GM19324 (cell line): Measurements from ENCODE around the gene CHD2.

ENCODE experiments used
- ATAC-seq: cut with Tn5 transposase; IDR thresholded peaks from one replicate; pipeline ENCODE4 v1.9.1; 2021; ENCODE audit warnings: mild to moderate bottlenecking, moderate library complexity; ENCODE audit not compliant: unreplicated experiment, low FRiP score

Gene CHD2

DNA sequence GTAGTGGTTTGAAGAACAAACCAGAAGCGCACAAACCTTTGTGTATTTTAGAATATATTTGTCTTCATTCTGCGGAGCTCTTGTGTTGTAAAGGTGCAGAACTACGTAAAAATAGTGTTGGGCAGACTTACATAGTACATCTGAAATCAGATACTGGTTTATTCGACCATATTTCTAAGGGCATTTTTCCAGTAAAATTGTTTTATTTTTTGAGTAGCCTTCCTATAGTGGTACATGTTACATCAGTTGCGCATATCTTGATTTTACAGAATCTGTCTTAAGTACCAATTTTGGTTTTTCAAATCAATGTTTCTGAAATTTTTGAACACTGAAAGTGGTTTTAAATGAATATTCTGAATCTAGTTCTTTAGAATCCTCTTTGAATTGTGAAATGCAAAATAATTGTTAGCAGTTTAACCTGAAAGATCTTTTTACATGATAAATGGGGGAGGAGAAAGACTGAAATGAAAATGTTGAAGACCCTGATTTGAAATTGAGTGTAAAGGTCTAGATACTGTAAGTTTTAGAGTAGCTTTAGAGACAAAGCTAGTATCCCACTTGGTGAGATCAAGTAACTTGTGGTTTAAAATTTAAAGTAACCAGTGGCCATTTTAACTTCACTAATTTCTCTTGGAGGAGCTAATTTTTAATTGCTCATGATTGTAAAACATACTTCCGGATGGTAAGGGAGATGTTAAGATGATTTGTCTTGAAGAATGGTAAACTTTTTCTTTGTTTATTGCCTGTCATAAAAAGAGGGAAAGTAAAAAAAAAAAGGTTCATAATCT is 15.5 kb upstream of the CHD2 start:
- ATAC-seq = no peak

DNA sequence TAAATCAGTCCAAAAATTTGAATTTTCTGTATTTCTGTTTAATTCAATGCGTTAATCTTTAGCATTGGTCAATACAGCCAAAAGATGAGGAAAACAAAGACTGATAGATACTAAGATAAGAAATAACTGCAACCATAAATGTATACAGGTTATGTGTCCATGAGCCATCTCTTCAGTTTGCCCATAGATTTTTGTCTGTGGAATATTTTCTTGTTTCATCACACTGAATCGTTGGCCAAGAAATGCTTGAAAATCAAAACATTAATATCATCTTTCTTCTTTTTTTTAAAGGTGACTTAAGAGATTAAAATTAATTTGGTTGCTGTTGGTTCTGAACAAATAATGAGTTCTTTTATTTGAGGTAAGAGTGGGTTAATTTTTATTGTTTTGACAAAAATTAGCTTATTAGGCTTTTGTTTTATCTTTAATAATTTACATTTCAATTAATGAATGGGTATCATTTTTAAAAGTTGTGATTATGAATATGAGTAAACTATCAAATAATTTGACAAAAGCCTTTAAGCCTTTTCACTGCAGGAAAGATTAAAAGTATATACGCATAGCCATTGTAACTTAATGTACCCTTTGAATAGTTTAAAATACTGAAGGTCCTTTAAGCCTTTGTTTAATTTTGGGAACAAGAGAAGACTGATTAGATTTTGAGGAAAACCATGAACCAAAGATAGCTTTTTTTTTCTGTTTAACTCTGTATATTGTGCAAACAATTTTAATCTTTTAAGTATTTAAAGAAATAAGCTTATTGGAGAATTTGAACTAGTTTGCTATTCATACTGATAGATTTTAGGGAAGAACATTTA is 14.7 kb upstream of the CHD2 start:
- no peak for ATAC-seq

DNA sequence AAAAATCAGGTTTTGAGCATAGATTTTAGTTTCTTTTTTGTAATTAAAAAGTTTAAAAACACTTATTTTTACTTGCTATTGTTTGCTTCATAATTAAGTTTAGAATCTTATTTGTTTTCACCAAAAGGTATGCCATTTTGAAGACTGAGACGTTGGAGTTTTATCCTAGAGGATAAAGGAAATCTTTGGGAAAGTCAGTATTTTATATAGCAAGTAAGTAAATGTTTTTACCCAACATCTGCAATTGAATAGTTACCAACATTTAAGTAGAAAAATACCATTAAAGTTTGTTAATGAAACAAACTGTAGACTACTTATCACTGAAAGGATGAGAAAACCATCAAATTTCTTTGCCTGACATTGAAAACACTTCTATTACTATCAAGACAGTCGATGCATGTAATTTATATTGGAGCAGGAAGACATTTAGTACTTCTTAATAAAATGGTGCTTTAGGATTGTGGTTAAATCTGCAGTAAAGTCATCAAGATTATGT is 14.0 kb upstream of the CHD2 start:
- ATAC-seq = no peak

DNA sequence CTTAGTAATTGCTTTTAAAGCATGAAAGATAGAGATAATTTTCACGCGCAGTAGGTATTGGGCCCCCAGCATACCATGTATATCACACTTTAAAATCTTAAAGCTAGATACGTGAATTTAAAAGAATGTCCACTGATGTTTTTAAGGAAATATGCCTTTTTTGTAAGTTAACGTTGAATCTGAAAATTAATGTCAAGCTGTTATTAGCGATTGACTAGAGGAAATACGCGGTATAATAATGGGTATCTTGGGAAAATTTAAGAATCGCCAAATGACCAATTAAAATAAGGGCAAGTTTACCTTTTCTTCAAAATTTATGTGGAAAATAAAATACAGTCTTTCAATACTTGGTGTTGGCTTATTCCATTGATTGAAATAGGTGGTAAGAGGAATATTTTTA is 13.3 kb upstream of the CHD2 start:
- ATAC-seq = no peak

DNA sequence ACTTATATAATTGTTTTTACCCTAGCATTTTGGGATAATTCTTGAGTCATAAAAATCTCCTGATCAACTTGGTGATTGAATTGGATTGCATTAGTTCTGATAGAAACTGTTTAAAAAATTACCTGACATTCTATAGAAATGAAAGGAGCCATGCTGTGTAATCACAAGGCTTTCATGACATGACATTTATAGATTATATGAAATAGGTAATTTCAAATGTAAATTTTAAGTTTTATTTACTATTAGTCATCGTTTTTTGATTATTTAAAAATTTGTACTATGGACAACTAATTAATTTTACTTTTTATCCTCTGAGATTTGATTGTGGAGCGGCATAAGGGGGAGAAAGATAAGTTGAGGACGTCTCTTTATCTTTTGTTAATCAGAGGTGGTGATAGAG is 12.3 kb upstream of the CHD2 start:
- no peak for ATAC-seq

DNA sequence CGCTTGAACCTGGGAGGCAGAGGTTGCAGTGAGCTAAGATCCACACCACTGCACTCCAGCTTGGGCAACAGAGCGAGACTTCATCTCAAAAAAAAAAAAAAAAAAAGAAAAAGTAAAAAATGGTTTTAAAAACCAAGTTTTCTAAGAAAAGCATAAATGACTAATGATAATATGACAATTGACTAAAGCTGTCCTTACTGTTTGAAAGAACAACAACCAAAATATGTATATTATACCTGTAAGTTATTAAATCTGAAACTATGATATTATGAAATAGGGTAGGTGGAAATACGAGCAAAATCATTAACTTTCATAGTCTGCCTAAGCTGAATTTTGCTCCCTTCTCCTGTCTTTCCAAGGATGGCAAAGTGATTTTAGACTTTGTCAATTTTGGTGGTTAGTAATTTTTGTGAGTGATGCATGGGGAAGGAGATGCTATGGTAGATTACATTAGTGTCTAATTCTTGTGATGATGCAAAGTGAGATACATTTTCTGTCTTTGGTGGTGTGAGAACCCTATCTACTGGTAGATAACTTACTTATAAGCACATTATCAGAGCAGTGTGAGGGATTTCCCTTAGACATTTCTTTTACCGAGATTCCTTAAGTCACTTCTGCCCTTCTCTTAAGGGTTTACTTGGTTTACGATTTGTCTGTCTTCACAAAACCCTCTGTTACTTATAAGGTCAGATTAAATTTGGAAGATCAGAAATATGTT is 10.6 kb upstream of the CHD2 start:
- no peak for ATAC-seq

DNA sequence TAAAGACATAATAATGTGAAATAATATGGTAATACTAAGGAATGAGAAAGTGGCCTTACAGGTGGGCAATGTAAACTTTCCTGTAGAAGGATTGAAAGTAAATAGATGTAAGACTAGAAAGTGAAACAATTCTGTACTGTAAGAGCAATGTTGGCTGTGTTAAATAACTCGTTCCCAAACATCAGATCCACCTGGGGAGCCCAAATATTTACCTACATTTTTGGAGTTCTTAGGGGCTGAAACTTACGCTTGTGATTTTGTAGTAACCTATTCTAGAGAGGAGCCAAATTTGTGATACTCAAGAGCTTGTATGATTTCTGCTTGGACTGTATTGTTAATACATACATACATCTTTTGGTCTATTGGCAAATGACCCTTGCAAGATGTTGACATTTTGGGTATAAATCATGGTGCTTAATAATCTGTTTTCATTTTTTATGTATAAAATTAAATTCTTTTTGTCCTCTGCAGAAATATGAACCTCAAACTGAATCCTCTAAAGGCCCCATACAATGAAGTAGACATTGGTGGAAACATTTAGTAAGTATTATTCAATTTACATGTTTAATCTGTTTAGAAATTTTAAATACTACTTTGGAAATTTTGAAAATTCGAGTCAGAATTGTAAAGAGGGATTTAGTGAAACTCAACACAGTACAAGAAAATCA is 8.5 kb upstream of the CHD2 start:
- ATAC-seq = no peak

DNA sequence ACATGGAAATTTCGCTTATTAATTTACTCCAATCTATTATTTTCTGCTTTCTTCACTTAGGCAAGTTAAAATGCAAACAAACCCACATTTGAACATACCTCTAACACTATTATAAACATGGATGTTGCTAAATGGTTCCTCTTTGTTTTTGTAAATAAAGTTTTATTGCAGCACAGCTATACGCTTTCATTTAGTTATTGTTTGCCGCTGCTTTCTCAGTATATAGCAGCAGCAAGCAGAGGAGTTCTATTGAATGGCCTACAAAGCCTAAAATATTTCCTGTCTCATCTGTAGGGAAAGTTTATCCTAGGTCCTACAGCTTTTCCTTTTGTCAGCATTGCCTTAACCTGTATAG is 7.9 kb upstream of the CHD2 start:
- ATAC-seq = no peak

DNA sequence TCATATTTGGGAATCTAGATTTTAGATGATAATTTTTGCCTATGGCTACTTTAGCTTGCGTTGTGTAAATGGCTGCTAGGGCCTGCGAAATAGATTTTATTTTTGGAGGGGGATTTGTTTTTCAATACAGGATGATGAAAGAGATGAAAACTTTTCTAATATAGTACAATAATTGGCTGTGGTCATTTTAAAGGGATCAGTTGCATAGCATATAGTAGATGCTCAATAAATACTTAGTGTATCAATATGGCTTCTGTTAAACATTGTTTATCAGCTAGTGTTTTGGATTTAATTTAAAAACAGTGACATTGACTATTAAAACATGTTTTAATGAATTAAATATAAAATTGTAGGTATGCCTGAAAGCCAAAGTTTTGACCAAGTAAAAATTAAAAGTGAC is 6.9 kb upstream of the CHD2 start:
- ATAC-seq = no peak

DNA sequence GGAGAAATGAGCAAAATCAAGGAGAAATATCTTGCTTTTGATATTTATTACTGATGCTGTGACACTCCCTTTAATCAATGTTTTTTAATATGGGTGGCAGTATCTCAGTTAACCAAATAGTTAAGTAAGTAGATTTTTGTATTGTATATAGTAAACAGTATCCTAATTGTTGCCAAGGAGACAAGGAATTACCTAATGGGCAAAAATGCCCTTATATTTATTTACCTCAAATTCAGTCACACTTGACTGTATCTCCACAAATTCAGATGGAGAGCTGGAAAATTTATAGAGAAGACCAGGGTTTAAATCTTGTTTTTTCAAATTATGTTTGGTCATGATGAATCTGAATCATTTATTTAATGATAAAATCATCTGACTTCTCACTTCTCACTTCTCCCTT is 3.6 kb upstream of the CHD2 start:
- no peak for ATAC-seq

DNA sequence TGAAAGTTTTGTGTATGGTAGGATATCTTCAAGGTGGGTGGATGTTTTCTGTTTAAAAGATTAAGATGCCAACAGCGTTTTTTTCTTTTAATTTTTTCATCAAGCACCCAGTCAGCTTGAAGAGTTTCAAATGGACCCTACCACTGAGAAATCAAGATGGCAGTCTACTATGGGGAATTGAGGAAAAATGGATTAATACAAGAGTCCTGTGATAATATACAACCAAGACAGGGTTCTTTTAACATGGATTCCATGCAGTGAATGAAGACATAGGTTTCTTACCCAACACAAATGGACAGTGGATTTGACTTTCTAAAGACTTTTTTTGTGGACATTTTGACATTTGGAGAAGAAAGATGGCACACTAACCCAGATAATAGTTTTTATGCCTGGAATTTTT is 2.5 kb upstream of the CHD2 start:
- ATAC-seq = no peak

DNA sequence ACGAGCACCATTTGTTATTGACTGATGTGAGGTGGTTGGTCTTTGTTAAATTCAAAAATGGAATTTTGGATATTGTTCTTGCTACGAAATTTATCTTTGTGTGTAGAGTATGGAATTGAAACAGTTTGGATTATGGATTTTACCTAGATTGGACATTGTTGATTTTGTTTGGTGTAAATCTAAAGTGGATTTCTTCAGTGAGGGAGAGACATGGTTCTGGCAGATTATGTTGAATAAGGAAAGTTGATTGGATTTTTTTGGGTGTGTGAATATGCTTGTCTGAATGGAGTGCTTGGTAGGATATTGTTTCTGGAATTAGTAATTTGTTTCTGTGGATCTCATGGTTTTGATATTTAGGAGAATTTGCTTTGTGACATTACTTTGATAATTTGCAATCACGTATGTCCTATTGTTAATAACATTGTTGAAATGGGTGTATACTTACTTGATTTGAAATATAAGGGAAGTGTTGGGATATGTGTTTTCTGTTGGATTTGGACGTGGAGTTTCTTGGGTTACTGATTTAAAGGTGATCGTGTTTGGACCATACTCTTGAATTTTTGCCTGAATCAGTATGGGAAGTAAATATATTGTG is 1.0 kb upstream of the CHD2 start:
- no peak for ATAC-seq

DNA sequence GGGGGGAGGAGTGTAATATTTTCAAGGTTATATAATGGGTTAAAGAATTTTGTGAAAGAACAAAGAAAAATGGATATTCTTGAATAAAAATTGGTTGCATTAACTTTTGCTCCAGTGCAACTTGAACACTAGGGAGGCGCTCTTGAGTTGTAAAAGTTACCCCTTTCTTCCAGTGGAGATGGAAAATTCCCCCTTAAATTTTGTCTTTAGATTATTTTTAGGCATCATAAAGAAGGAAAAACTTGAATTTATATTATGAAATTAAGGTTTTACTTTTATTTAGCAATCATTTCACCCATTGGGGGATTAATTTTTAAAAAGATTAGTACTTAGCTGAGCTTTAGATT is 550 bp upstream of the CHD2 start:
- ATAC-seq = no peak

DNA sequence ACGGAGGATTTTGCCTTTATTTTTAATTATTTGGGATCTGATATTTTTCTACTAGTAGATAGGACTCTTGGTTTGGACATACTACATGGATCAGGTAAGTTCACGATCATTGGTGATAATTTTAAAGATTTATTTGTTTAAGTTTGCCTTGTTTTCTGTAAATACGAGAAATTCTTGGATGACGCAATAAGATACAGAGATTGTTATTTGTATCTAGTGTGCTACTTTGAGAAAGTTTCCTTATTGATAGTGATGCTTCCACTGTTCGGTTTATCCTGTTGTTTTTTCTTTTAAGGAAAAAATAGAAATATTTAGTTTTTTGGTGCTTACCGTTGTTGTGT is 577 bp downstream of the CHD2 start:
- ATAC-seq = no peak

DNA sequence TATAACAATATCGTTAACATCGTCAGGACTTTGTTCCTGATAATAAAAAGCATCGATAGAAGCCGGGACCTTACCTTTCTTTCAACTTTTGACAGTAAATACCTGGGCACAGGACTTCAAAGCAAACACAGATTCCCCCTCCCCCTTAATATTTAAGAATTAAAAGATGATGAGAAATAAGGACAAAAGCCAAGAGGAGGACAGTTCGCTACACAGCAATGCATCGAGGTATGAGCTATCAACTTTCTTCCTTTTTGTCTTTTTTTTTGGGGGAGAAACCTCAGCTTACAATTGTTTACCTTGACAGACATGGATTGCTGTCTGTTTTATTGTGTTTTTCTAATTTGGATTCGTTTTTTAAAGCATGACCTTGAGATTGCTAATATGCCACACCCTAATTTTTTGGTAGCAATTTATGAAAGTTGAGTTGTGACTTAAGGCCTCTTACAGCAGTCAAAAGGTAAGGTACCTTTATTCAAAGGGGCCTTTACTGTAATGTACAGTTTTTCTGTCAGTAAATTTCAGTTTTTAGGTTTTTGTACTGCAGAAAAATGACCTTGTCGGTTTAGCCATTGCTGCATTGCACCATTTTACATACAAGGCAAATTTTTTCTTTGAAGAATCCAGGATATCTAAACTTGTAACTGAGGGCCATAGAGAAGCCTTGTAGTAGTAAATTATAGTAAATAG is 1.1 kb downstream of the CHD2 start:
- ATAC-seq = no peak

DNA sequence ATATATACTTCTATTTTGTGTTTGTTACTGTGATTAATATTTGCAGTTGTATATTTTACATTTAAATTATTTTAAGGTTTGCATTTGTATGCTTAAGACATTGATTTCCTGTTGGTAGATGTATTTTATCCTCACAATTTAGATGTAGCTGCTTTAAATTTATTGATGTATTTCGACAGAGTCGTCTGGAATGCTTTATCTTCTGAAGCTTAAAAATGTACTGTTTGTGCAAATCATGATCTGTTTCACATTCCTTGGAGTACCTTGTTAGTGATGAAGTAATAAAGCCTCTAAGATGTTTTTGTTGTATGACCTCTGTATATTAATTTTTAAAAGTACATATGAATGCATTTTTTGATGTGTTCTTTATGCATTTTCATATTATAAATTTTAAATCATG is 1.9 kb downstream of the CHD2 start:
- no peak for ATAC-seq

DNA sequence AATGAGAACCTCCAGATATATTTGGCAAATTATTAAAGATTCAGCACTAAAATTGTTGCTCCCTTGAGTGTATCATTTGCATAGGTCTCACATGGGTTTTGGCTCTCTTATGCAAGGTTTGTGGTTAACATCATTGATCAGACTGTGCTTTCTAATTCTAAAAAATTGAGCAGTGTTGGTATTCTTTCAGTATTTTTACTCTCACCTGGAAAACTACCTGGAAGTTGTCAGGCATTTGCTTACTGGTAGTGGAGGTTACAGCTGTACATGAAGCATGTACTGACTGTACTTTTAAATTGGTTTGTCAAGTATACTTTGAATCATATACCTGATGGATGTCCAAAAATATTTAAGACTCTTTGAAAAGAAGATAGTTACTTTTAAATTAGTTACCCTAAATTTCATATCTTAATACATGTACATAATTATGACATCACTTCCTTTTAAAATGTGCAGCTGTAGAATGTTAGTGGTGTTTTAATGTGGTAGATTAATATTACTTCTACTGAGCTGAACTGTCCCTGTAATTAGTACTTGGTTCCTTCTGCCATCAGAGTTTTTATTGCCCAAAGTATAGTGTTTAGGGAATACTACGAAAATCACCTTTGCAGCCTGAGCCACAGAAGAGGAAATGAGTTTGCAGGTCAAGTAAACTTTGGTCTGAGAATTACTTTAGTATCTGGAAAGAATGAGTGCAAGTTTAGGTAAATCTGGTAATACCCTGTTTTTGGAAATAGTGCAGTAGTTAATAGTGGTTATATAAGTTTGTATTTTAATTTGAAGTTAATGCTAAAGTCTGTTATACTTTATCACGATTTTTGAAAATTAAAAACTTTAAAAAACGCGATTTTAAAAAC is 2.8 kb downstream of the CHD2 start:
- ATAC-seq = no peak

DNA sequence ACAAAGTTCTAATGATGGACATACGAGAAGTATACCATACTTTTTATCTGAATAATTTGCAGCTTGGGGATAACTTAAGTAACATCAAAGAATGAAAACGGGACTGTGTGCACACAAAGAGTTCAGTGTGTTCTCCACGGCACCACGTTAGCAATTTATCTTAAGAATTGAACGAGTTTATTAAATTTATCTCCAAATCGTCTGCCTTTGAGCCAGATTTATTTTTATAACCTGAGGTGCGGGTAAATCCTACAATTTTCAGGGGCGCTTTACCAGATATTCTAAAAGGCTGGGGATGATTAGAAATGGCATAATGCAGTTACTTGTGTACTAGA is 3.5 kb downstream of the CHD2 start:
- ATAC-seq = no peak

DNA sequence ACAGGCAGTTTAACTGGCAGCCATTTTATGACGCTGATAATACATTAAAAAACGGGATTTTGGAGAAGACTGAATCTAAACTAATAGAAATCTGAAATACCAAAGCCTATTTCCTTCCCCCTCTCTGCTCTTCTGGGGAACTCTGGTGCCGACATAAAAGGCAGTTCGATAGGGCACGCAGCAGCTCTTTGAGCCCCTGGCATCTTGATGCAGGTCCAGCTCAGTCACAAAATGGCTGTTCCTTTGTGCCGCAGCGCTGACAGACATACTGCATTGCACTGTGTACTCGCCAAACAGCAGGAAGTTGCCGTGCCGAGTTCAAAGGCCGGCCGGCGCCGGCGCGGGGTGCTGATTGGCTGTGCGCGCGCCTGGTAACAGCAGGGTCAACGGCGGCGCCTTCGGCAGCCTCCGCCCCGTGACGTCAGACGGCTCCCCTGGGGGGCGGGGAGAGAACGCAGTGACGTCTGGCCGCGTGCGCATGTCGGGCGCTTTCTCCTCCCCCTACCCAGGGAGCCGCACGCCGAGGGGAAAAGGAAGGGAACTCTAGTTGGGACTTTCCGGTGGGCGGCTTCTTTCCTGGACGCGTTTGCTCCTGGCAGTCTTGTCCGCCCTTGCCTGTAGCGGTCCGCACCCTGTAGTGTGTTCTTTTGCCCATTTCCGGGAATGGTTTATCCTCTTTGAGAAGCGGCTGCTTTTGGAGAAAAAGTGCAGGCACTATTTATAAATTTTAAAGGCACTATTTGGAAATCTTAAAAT is 4.0 kb downstream of the CHD2 start:
- peak; percentile 86 for ATAC-seq
